Measurements from ENCODE around the gene MGLL. TPM values are rescaled to one million over a fixed set of nuclear protein-coding genes. Genes with fewer than 3 reads are reported as not detected.
A peak's percentile ranks its signal among the peaks of the same experiment; 100 is the strongest.

The MGLL gene
- total and polyA plus RNA-seq, 4 donors = 67.0 to 182 (median 78.2) TPM

- peak in 1 of 3 donors; percentile 32 for DNase-seq
- Histone ChIP-seq H3K4me1 (ENCODE audit: control insufficient read depth in 5 of 5, insufficient read depth in 5 of 5, low read length in 5 of 5) (peaks cover 2 to 16% (median 10%) of the 10 kb centered on the region in 5 donors), H3K9me3 (ENCODE audit: control insufficient read depth in 4 of 4, insufficient read depth in 3 of 4, low read length in 3 of 4) (no peaks in the 10 kb centered on the region), H3K27me3 (ENCODE audit: control insufficient read depth in 3 of 3, insufficient read depth in 3 of 3, low read length in 2 of 3) (no peaks in the 10 kb centered on the region), H3K36me3 (ENCODE audit: control insufficient read depth in 4 of 4, insufficient read depth in 4 of 4, low read length in 4 of 4) (no peaks in the 10 kb centered on the region), H3K27ac (ENCODE audit: low read depth in 1 of 2, low read length in 1 of 2) (peak overlapping the region; percentile 72 to 73), H3K4me3 (no peak overlapping the region), H3K9ac (ENCODE audit: insufficient read depth in 1 of 2, low read length in 2 of 2) (no peak overlapping the region)
- no peak for TF ChIP-seq CTCF (IDR thresholded peaks at IDR 0.05; ENCODE audit: control extremely low read depth, extremely low read depth)
- peak; percentile 59 for ATAC-seq (ENCODE audit: insufficient read depth, low FRiP score)
- WGBS, 2 donors = 56 to 70% methylated on average over 16 of the region's 16 CpGs
These were observed 74.4 kb downstream of the MGLL start for GRCh38 chr3:127747751-127748521.

GRCh38 chr3:127747066-127747465, 75.2 kb downstream of the MGLL start:
- Histone ChIP-seq H3K36me3 (ENCODE audit: control insufficient read depth in 4 of 4, insufficient read depth in 4 of 4, low read length in 4 of 4) (no peaks in the 10 kb centered on the region), H3K9ac (ENCODE audit: insufficient read depth in 1 of 2, low read length in 2 of 2) (no peak overlapping the region), H3K27ac (ENCODE audit: low read depth in 1 of 2, low read length in 1 of 2) (peak overlapping the region; percentile 44 to 73), H3K4me3 (no peak overlapping the region), H3K4me1 (ENCODE audit: control insufficient read depth in 5 of 5, insufficient read depth in 5 of 5, low read length in 5 of 5) (peaks cover 2 to 16% (median 10%) of the 10 kb centered on the region in 5 donors), H3K9me3 (ENCODE audit: control insufficient read depth in 4 of 4, insufficient read depth in 3 of 4, low read length in 3 of 4) (no peaks in the 10 kb centered on the region), H3K27me3 (ENCODE audit: control insufficient read depth in 3 of 3, insufficient read depth in 3 of 3, low read length in 2 of 3) (no peaks in the 10 kb centered on the region)
- 94 to 100% methylated on average over 1 of the region's 1 CpG for WGBS, 2 donors
- no peak for TF ChIP-seq CTCF (IDR thresholded peaks at IDR 0.05; ENCODE audit: control extremely low read depth, extremely low read depth)
- ATAC-seq (ENCODE audit: insufficient read depth, low FRiP score) (no peak), DNase-seq (no peak)

- Histone ChIP-seq H3K27ac (ENCODE audit: low read depth in 1 of 2, low read length in 1 of 2) (peak overlapping the region; percentile 44 to 73), H3K36me3 (ENCODE audit: control insufficient read depth in 4 of 4, insufficient read depth in 4 of 4, low read length in 4 of 4) (no peaks in the 10 kb centered on the region), H3K4me3 (no peak overlapping the region), H3K27me3 (ENCODE audit: control insufficient read depth in 3 of 3, insufficient read depth in 3 of 3, low read length in 2 of 3) (no peaks in the 10 kb centered on the region), H3K9ac (ENCODE audit: insufficient read depth in 1 of 2, low read length in 2 of 2) (no peak overlapping the region), H3K4me1 (ENCODE audit: control insufficient read depth in 5 of 5, insufficient read depth in 5 of 5, low read length in 5 of 5) (peaks cover 2 to 16% (median 10%) of the 10 kb centered on the region in 5 donors), H3K9me3 (ENCODE audit: control insufficient read depth in 4 of 4, insufficient read depth in 3 of 4, low read length in 3 of 4) (no peaks in the 10 kb centered on the region)
- DNase-seq (no peak), ATAC-seq (ENCODE audit: insufficient read depth, low FRiP score) (peak; percentile 36)
- no peak for TF ChIP-seq CTCF (IDR thresholded peaks at IDR 0.05; ENCODE audit: control extremely low read depth, extremely low read depth)
- 67 to 89% methylated on average over 10 of the region's 10 CpGs for WGBS, 2 donors
These were observed 75.8 kb downstream of the MGLL start for GRCh38 chr3:127746400-127747057.

All from lung (tissue), 12 donors.